ENCODE measurements around the gene SHISAL2A. TPM values are rescaled to one million over a fixed set of nuclear protein-coding genes. Genes with fewer than 3 reads are reported as not detected.

SHISAL2A gene
- total and polyA plus RNA-seq, 3 donors from 2014 or later, result 2.2 to 5.0 (median 4.8) TPM

GRCh38 chr1:52592637-52593323 lies 40.2 kb upstream of the SHISAL2A start:
- Histone ChIP-seq H3K9me3 (no peaks in the 10 kb centered on the region), H3K27ac (no peak overlapping the region), H3K27me3 (no peaks in the 10 kb centered on the region), H3K4me3 (no peak overlapping the region), H3K4me1 (no peaks in the 10 kb centered on the region), H3K36me3 (ENCODE audit: low read depth, missing control alignments) (no peaks in the 10 kb centered on the region)
- intact Hi-C loops (cut with DNase I; ENCODE audit: low total_unique reads), result no loop called here
- no peak for TF ChIP-seq CTCF (IDR thresholded peaks at IDR 0.05)
- 63 to 90% methylated on average over 5 of the region's 5 CpGs for WGBS, 2 donors
- no peak for DNase-seq

GRCh38 chr1:52593495-52593894 lies 39.5 kb upstream of the SHISAL2A start:
- no peaks in the 10 kb centered on the region for H3K9me3 ChIP-seq
- WGBS, 2 donors, result 83 to 86% methylated on average over 1 of the region's 1 CpG
- DNase-seq, result no peak
- intact Hi-C loops (cut with DNase I; ENCODE audit: low total_unique reads), result no loop called here
- no peak overlapping the region for H3K4me3 ChIP-seq
- no peaks in the 10 kb centered on the region for H3K4me1 ChIP-seq
- H3K27ac ChIP-seq, result no peak overlapping the region
- no peaks in the 10 kb centered on the region for H3K27me3 ChIP-seq
- H3K36me3 ChIP-seq (ENCODE audit: low read depth, missing control alignments), result no peaks in the 10 kb centered on the region
- no peak for TF ChIP-seq POLR2A (IDR thresholded peaks at IDR 0.05)

GRCh38 chr1:52595061-52595460 lies 37.9 kb upstream of the SHISAL2A start:
- no peaks in the 10 kb centered on the region for H3K27me3 ChIP-seq
- no peak overlapping the region for H3K27ac ChIP-seq
- H3K9me3 ChIP-seq, result no peaks in the 10 kb centered on the region
- no peak for DNase-seq
- H3K36me3 ChIP-seq (ENCODE audit: low read depth, missing control alignments), result no peaks in the 10 kb centered on the region
- no peaks in the 10 kb centered on the region for H3K4me1 ChIP-seq
- intact Hi-C loops (cut with DNase I; ENCODE audit: low total_unique reads), result no loop called here
- TF ChIP-seq CTCF (IDR thresholded peaks at IDR 0.05), result no peak
- TF ChIP-seq POLR2A (IDR thresholded peaks at IDR 0.05), result no peak
- 62 to 84% methylated on average over 3 of the region's 3 CpGs for WGBS, 2 donors
- no peak overlapping the region for H3K4me3 ChIP-seq

- intact Hi-C loops (cut with DNase I; ENCODE audit: low total_unique reads), result no loop called here
- no peaks in the 10 kb centered on the region for H3K36me3 ChIP-seq (ENCODE audit: low read depth, missing control alignments)
- 54 to 79% methylated on average over 2 of the region's 2 CpGs for WGBS, 2 donors
- TF ChIP-seq CTCF (IDR thresholded peaks at IDR 0.05), result no peak
- no peak for TF ChIP-seq POLR2A (IDR thresholded peaks at IDR 0.05)
- H3K27me3 ChIP-seq, result no peaks in the 10 kb centered on the region
- no peak for DNase-seq
- peaks cover 3% of the 10 kb centered on the region for H3K4me1 ChIP-seq
- no peak overlapping the region for H3K27ac ChIP-seq
- H3K4me3 ChIP-seq, result no peak overlapping the region
- no peaks in the 10 kb centered on the region for H3K9me3 ChIP-seq
Observed at GRCh38 chr1:52597912-52598311, 35.1 kb upstream of the SHISAL2A start.

- intact Hi-C loops (cut with DNase I; ENCODE audit: low total_unique reads), result no loop called here
- Histone ChIP-seq H3K9me3 (no peaks in the 10 kb centered on the region), H3K27me3 (no peaks in the 10 kb centered on the region), H3K4me3 (no peak overlapping the region), H3K4me1 (peaks cover 11% of the 10 kb centered on the region), H3K36me3 (ENCODE audit: low read depth, missing control alignments) (no peaks in the 10 kb centered on the region), H3K27ac (no peak overlapping the region)
- 71 to 84% methylated on average over 7 of the region's 7 CpGs for WGBS, 2 donors
- TF ChIP-seq POLR2A (IDR thresholded peaks at IDR 0.05), result no peak
- no peak for DNase-seq
Observed at GRCh38 chr1:52598729-52599128, 34.2 kb upstream of the SHISAL2A start.

GRCh38 chr1:52599236-52599635 lies 33.7 kb upstream of the SHISAL2A start:
- WGBS, 2 donors, result 95 to 98% methylated on average over 7 of the region's 7 CpGs
- H3K27me3 ChIP-seq, result no peaks in the 10 kb centered on the region

More at GRCh38 chr1:52599236-52599635, 33.7 kb upstream of the SHISAL2A start:
- Histone ChIP-seq H3K4me3 (no peak overlapping the region), H3K27ac (no peak overlapping the region), H3K4me1 (peaks cover 16% of the 10 kb centered on the region), H3K9me3 (no peaks in the 10 kb centered on the region), H3K36me3 (ENCODE audit: low read depth, missing control alignments) (no peaks in the 10 kb centered on the region)
- no peak for TF ChIP-seq POLR2A (IDR thresholded peaks at IDR 0.05)
- TF ChIP-seq CTCF (IDR thresholded peaks at IDR 0.05), result no peak
- intact Hi-C loops (cut with DNase I; ENCODE audit: low total_unique reads), result no loop called here
- no peak for DNase-seq
